IPS-15b (cell line): ENCODE measurements around the gene KCNJ2.

ENCODE experiments used
- H3K27me3 ChIP-seq: one replicate; pipeline ENCODE4 v1.6.1; 2013; ENCODE audit warnings: low read length; ENCODE audit not compliant: control insufficient read depth, insufficient read depth
- H3K36me3 ChIP-seq: one replicate; pipeline ENCODE4 v1.6.1; 2013; ENCODE audit warnings: low read length; ENCODE audit not compliant: control insufficient read depth, insufficient read depth
- H3K4me1 ChIP-seq: one replicate; pipeline ENCODE4 v1.6.1; 2013; ENCODE audit warnings: mild to moderate bottlenecking, low read length; ENCODE audit not compliant: control insufficient read depth, insufficient read depth
- H3K4me3 ChIP-seq: one replicate; pipeline ENCODE4 v1.5.1; 2013; ENCODE audit warnings: low read depth, low read length
- H3K9ac ChIP-seq: one replicate; pipeline ENCODE4 v1.6.1; 2013; ENCODE audit warnings: low read depth, mild to moderate bottlenecking, low read length
- H3K9me3 ChIP-seq: one replicate; pipeline ENCODE4 v1.6.1; 2013; ENCODE audit warnings: mild to moderate bottlenecking, low read length; ENCODE audit not compliant: control insufficient read depth, insufficient read depth

KCNJ2 gene

GRCh38 chr17:70208080-70208794 is 38.9 kb downstream of the KCNJ2 start:
- H3K27me3 ChIP-seq: no peaks in the 10 kb centered on the region
- no peaks in the 10 kb centered on the region for H3K36me3 ChIP-seq
- peaks cover 3% of the 10 kb centered on the region for H3K4me1 ChIP-seq
- no peak overlapping the region for H3K4me3 ChIP-seq
- no peaks in the 10 kb centered on the region for H3K9me3 ChIP-seq
- H3K9ac ChIP-seq: no peak overlapping the region

DNA sequence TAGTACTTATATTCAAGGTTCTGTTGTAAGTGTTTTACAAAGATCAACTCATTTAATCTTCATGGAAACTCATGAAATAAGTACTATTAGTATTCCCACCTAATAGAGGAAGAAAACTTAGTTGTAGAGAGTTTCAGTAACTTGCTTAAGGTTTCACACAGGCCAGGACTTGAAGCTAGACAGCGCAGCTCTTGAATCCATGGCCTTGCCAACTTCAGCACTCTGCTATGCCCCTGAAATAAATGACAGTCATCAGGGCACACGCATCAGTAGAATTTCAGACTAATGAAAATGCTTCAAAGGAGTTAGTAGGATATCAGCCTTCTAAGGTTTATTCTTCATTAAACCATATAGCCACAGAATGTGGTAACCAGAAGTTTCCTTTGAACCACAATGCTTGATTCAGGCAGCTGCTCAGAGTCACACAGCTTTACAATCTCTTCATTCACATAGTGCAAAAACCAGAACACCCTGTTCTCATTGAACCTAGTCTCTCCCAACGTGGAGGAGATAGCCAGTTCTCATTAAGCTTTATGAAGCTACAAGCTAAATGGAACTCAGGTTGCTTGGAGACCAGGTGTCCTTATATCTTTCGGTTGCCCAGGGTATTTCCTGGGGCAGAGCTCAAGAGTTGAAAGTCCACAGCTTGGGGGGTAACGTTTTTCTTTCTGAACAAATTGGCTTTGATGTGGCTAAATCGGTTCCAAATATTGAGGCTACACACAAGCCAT is 39.7 kb downstream of the KCNJ2 start:
- Histone ChIP-seq H3K9me3 (peaks cover 4% of the 10 kb centered on the region), H3K9ac (no peak overlapping the region)

GRCh38 chr17:70215656-70216055 is 46.3 kb downstream of the KCNJ2 start:
- H3K27me3 ChIP-seq: no peaks in the 10 kb centered on the region
- no peak overlapping the region for H3K9ac ChIP-seq
- H3K9me3 ChIP-seq: peaks cover 4% of the 10 kb centered on the region
- no peak overlapping the region for H3K4me3 ChIP-seq
- H3K36me3 ChIP-seq: no peaks in the 10 kb centered on the region
- no peaks in the 10 kb centered on the region for H3K4me1 ChIP-seq

More for the DNA sequence above, 39.7 kb downstream of the KCNJ2 start:
- peaks cover 3% of the 10 kb centered on the region for H3K4me1 ChIP-seq
- no peaks in the 10 kb centered on the region for H3K36me3 ChIP-seq
- no peak overlapping the region for H3K4me3 ChIP-seq
- H3K27me3 ChIP-seq: no peaks in the 10 kb centered on the region

DNA sequence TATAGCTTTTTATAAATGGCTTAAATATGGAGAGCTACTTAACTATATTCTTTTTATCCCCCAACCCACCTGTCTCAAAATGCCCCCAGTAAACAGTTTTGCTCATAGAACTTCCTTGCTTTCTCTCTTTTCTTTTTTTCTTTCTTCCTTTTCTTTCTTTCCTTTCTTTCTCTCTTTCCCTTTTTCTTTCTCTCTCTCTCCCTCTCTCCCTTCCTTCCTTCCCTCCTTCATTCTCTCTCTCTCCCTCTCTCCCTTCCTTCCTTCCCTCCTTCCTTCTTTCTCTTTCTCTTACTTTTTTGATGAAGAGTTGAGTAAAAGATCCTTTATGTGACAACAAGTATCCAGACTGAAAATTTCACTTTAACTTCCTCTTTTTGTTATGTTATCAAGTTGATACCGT is 48.2 kb downstream of the KCNJ2 start:
- Histone ChIP-seq H3K27me3 (no peaks in the 10 kb centered on the region), H3K4me1 (no peaks in the 10 kb centered on the region), H3K9me3 (peaks cover 4% of the 10 kb centered on the region), H3K4me3 (no peak overlapping the region), H3K9ac (no peak overlapping the region), H3K36me3 (no peaks in the 10 kb centered on the region)

GRCh38 chr17:70225276-70225675 is 55.9 kb downstream of the KCNJ2 start:
- no peak overlapping the region for H3K9ac ChIP-seq
- H3K4me3 ChIP-seq: no peak overlapping the region
- H3K4me1 ChIP-seq: no peaks in the 10 kb centered on the region
- H3K27me3 ChIP-seq: no peaks in the 10 kb centered on the region
- H3K36me3 ChIP-seq: no peaks in the 10 kb centered on the region
- no peaks in the 10 kb centered on the region for H3K9me3 ChIP-seq
